ENCODE measurements around the gene MARF1. TPM values are rescaled to one million over a fixed set of nuclear protein-coding genes. Genes with fewer than 3 reads are reported as not detected.

Gene MARF1
- total RNA-seq, 1 experiment from 2014 or later, result 57.6 TPM

GRCh38 chr16:15606518-15607220 lies 36.3 kb downstream of the MARF1 start:
- Mint-ChIP-seq H3K9me3 (ENCODE audit: low read depth, unreplicated experiment) (no peaks in the 10 kb centered on the region), H3K4me3 (ENCODE audit: low read depth, unreplicated experiment) (no peak overlapping the region), H3K36me3 (ENCODE audit: insufficient read depth, unreplicated experiment) (peaks cover 35% of the 10 kb centered on the region), H3K27me3 (ENCODE audit: unreplicated experiment) (no peaks in the 10 kb centered on the region), H3K4me1 (ENCODE audit: low read depth, unreplicated experiment) (no peaks in the 10 kb centered on the region), H3K27ac (ENCODE audit: unreplicated experiment) (no peak overlapping the region)
- no TSS peak for BruUV-seq (replicated peaks)
- CTCF ChIA-PET, result interaction anchor here (0.8 kb wide), 1 partner anchor 8 kb away, joined by 3 read pairs; no protein-coding TSS in a partner anchor
- TF ChIP-seq, protein P1, sequence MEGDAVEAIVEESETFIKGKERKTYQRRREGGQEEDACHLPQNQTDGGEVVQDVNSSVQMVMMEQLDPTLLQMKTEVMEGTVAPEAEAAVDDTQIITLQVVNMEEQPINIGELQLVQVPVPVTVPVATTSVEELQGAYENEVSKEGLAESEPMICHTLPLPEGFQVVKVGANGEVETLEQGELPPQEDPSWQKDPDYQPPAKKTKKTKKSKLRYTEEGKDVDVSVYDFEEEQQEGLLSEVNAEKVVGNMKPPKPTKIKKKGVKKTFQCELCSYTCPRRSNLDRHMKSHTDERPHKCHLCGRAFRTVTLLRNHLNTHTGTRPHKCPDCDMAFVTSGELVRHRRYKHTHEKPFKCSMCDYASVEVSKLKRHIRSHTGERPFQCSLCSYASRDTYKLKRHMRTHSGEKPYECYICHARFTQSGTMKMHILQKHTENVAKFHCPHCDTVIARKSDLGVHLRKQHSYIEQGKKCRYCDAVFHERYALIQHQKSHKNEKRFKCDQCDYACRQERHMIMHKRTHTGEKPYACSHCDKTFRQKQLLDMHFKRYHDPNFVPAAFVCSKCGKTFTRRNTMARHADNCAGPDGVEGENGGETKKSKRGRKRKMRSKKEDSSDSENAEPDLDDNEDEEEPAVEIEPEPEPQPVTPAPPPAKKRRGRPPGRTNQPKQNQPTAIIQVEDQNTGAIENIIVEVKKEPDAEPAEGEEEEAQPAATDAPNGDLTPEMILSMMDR (IDR thresholded peaks at IDR 0.05; ENCODE audit: unreplicated experiment), result no peak
- no peak for DNase-seq
- intact Hi-C loops (cut with micrococcal nuclease; ENCODE audit: unreplicated experiment), result no loop called here

- Mint-ChIP-seq H3K4me3 (ENCODE audit: low read depth, unreplicated experiment) (no peak overlapping the region), H3K4me1 (ENCODE audit: low read depth, unreplicated experiment) (no peaks in the 10 kb centered on the region), H3K27ac (ENCODE audit: unreplicated experiment) (no peak overlapping the region), H3K27me3 (ENCODE audit: unreplicated experiment) (no peaks in the 10 kb centered on the region), H3K36me3 (ENCODE audit: insufficient read depth, unreplicated experiment) (peaks cover 37% of the 10 kb centered on the region), H3K9me3 (ENCODE audit: low read depth, unreplicated experiment) (no peaks in the 10 kb centered on the region)
- DNase-seq, result no peak
- TF ChIP-seq, protein P1 (IDR thresholded peaks at IDR 0.05; ENCODE audit: unreplicated experiment), result no peak
- no TSS peak for BruUV-seq (replicated peaks)
- intact Hi-C loops (cut with micrococcal nuclease; ENCODE audit: unreplicated experiment), result no loop called here
- CTCF ChIA-PET, result no interaction called here
Observed at GRCh38 chr16:15605839-15606517, 37.0 kb downstream of the MARF1 start.

GRCh38 chr16:15604460-15605440 lies 38.2 kb downstream of the MARF1 start:
- CTCF ChIA-PET, result interaction anchor here (0.5 kb wide), 1 partner anchor 9 kb away, joined by 4 read pairs; no protein-coding TSS in a partner anchor
- peaks cover 37% of the 10 kb centered on the region for H3K36me3 Mint-ChIP-seq (ENCODE audit: insufficient read depth, unreplicated experiment)
- TF ChIP-seq, protein P1 (IDR thresholded peaks at IDR 0.05; ENCODE audit: unreplicated experiment), result no peak
- no peaks in the 10 kb centered on the region for H3K27me3 Mint-ChIP-seq (ENCODE audit: unreplicated experiment)
- H3K4me3 Mint-ChIP-seq (ENCODE audit: low read depth, unreplicated experiment), result no peak overlapping the region
- H3K27ac Mint-ChIP-seq (ENCODE audit: unreplicated experiment), result no peak overlapping the region
- BruUV-seq (replicated peaks), result no TSS peak
- H3K4me1 Mint-ChIP-seq (ENCODE audit: low read depth, unreplicated experiment), result no peaks in the 10 kb centered on the region
- intact Hi-C loops (cut with micrococcal nuclease; ENCODE audit: unreplicated experiment), result no loop called here
- no peak for DNase-seq
- no peaks in the 10 kb centered on the region for H3K9me3 Mint-ChIP-seq (ENCODE audit: low read depth, unreplicated experiment)

GRCh38 chr16:15602285-15603044 lies 40.5 kb downstream of the MARF1 start:
- peaks cover 28% of the 10 kb centered on the region for H3K36me3 Mint-ChIP-seq (ENCODE audit: insufficient read depth, unreplicated experiment)
- no TSS peak for BruUV-seq (replicated peaks)
- H3K4me3 Mint-ChIP-seq (ENCODE audit: low read depth, unreplicated experiment), result no peak overlapping the region
- no peaks in the 10 kb centered on the region for H3K9me3 Mint-ChIP-seq (ENCODE audit: low read depth, unreplicated experiment)
- H3K27me3 Mint-ChIP-seq (ENCODE audit: unreplicated experiment), result no peaks in the 10 kb centered on the region
- intact Hi-C loops (cut with micrococcal nuclease; ENCODE audit: unreplicated experiment), result no loop called here
- DNase-seq, result no peak
- no peak overlapping the region for H3K27ac Mint-ChIP-seq (ENCODE audit: unreplicated experiment)
- no peaks in the 10 kb centered on the region for H3K4me1 Mint-ChIP-seq (ENCODE audit: low read depth, unreplicated experiment)
- CTCF ChIA-PET, result no interaction called here
- TF ChIP-seq, protein P1 (IDR thresholded peaks at IDR 0.05; ENCODE audit: unreplicated experiment), result no peak

Data from Calu3 (cell line).